DMS153 treated with DMSO at 0.1 percent for 48 hours (cell line): ENCODE results near the gene GRM7.

Source experiments
- DNase-seq: peaks from one replicate; lab custom pipeline; 2025; ENCODE audit not compliant: unreplicated experiment; lab: John Stamatoyannopoulos, UW

GRM7 gene

DNA sequence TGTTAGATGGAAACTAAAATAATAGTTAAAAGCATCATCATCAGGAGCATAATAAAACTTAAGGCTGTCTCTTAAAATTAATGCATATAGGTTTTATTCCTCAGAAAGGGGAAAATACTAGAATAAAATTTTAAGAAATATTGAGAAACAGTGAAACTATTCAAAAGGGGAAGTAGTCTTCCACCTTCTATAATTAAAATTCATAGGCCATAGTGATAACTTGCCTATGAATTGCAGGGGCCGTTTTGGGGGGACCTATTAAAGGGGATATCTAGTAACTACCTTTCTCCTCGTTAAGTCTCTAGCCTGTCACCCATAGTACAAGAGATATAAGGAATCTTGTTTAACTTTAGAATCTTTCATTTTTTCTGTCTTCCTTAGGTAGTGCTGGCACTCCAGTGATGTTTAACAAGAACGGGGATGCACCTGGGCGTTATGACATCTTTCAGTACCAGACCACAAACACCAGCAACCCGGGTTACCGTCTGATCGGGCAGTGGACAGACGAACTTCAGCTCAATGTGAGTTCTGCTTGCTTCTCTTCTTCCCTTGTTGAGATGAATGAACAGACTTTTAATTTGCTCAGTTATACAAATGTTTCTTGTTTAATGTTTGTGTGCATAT lies 600.4 kb downstream of the GRM7 start:
- no peak for DNase-seq

DNA sequence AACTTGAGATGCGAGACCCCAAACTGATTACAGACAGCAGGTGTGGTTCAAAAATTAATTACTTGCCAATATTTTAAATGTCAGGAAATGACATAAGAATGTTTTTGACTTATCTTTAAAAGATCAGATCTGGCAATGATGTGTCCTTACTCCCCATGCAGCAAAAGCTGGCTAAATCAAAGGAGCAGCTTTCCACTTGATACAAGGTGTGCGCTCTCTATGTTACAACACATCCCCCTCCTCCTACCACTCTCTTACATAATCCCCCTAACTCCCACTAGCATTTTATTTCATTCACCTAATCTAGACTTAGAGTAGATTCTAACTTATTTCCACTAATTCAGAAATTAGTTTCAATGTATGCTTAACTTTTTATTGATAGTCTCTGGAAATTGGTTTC lies 609.0 kb downstream of the GRM7 start:
- DNase-seq: no peak

DNA sequence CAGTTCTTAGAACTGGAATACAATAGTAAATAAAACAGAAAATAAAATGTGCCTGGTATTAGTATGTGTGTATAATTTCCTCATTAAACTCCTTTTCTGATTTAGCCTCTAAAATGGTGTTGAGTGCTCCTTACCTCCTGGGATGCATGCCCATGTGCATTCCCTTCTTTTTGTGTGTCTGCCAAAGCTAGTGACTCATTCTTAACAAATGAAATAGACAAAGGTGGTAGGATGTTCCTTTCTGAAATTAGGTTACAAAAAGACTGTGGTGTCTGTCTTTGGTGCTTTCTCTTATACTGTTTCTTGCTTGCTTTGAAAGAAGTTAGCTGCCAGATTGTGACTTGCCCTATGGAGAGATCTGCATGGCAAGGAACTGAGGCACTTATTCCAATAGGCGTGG lies 623.7 kb downstream of the GRM7 start:
- DNase-seq: no peak

DNA sequence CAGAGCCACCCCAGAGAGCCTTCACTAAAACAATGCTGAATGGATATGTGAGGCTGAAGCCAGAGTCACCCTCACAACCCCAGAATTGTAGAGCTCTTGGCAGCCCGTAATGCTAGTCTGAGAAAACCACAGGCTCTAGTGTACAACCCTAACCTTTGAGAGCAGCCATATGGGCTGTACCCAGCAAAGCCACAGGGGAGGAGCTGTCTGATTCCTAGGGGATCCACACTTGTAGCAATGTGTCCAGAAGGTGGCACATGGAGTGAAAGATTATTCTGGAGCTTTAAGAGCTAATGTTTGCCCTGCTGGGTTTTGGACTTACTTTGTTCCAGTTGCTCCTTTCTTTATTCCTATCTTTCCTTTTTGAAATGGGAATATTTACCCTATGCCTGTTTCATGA lies 626.8 kb downstream of the GRM7 start:
- DNase-seq: no peak

DNA sequence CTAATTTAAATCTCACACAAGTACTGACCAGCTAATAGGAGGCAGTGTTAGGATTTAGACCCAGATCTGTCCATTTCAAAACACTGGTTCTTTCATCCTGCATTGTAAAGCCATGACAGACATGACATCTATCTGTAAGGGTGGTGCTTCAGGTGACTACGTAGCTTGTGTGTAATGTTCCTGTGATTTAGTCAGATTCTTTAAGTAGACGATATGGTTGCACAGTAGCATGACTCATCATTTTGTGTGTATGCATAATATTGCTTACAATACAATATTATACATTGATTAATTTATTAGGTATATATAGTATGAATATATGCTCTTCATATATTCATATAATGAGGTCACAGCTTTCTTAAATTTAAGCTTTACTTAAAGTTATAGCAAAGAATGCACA lies 628.5 kb downstream of the GRM7 start:
- no peak for DNase-seq

DNA sequence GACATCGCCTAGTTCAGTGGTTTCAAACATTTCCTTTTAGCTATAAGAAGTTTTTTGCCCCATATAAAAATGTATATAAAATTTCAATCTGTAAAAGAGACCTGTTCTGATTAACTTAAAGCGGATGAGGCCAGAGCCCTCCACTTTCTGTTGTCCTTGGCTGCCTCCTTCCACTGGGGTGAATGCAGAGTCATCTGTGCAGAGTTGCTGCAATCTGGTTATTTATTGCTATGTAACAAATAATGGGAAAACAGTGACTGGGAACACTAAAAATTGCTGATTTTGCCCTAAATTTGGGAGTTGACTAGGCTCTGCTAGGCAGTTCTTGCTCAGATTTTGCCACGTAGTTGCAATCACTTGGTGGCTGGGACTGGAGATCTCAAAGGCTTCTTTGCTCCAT lies 637.8 kb downstream of the GRM7 start:
- DNase-seq: no peak

DNA sequence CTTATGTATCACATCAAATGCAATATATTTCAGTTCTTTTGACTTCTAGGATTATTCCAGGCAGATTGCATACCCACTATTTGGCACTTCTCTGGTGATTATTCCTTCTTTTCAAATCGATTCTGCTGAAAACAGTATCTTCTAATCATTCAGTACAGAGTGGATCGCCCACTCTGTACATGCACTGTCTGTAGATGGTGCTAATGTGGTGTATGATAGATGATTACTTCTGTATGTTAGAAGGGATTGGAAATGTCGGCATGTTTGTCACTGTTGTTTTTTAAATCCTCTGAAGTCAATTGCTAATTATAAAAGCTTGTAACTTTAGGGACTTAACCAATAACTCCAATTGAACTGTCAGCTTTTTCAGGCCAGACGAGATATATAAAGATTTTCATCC lies 642.5 kb downstream of the GRM7 start:
- no peak for DNase-seq

DNA sequence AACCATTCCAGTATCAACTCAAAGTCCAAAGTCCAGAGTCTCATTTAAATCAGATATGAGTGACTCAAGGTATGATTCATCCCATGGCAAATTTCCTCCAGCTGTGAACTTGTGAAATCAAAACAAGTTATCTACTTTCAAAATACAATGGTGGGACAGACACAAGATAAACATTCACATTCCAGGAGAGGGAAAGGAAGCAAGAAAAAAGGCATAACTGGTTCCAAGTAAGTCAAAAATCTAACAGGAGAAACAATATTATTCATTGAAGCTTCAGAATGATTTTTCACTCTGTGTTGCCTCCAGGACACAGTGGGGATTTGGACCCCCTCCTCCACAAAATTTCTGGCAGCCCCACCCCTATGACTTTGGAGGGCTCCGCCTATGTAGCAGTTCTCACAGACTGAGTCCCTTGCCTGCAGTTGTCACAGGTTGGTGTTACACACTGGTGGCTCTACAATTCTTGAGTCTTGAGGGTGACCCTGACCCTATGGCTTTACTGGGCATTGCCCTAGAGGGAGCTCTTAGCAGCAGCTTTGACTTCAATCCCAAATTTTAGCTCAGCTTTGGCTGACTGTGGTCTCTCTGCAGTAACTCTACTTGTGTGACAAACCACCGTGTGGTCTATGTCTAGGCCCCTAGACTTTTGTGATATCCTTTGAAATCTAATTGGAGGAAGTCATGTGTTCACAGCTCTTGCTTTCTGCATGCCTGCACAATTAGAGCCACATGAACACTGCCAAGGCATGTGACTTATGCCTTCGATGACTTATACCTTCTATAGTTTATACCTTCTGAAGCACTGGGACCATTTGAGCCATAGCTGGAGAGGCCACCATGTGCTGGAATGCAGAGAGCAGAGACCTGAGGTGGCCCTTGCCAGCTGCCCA lies 644.2 kb downstream of the GRM7 start:
- DNase-seq: no peak

DNA sequence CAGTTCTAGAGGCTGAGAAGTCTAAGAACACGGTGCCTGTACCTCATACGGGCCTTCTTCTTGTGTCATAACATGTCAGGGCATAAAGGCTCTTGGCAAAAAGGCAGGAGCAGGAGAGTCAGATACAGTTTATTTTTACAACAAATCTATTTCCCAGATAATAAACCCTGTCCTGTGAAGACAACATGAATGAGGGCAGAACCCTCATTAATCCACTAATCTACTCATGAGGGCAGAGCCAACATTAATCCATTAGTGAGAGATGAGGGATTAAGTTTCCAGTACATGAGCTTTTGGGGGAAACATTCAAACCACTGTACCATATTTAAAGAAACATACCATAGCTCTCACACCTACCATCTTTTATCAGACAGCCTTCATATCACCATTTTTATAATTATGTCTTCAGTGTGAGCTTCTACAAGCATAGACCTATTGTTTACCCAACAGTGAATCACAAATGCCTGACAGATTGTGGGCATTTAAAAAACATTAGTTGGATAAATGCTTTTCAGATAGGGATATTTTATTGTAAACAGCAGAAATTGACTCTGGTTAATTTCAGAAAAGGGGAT lies 645.8 kb downstream of the GRM7 start:
- DNase-seq: no peak

DNA sequence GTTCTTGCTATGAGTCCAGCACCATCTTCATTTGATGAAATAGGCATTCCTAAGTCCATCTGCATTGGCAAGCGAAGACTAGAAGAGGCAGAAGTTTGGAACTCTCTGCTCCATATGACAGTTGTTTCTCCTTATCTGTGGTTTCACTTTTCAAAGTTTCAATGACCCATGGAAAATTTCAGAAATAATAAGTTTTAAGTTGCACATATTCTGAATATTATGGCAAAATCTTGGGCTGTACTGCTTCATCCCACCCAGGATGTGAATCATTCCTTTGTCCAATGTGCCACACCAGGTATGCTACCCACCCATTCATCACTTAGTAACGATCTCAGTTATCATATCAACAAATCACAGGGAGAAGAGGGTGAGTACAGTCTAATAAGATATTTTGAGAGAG lies 647.9 kb downstream of the GRM7 start:
- DNase-seq: no peak

DNA sequence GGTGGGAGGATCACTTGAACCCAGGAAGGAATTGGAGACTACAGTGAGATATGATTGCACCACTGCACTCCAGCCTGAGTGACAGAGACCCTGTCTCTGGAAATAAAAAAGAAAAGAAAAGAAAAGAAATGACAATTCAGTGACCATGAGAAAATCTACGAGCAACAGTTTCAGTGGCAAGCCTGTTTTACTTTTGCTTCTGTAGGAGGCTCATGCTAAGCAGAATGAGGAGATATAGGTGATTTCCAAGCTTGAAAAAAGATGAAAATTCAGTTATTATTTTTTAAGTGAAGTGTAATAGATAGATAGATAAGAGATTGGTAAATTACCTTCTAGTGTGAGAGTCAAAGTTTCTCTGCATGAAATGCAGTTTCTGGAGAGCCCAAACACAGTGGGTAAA lies 651.1 kb downstream of the GRM7 start:
- DNase-seq: no peak

DNA sequence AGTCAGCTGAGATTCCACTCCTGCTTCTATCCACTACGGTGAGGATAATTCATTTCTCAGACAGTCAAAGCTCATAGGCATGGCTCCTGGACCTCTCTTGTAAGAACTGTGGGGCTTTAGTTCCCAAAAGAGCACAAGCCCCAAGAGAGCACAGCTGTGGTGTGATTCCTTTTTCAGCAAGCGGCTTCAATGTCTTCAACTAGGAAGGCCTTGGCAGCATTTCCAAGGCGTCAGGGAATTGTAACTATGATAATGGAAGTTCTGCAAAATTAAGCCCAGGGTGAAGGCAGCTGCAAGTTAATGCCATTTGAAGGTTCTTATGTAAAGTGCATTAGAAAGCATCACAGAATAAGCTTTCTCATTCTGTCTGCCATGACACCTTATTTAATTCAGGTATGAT lies 657.1 kb downstream of the GRM7 start:
- no peak for DNase-seq

DNA sequence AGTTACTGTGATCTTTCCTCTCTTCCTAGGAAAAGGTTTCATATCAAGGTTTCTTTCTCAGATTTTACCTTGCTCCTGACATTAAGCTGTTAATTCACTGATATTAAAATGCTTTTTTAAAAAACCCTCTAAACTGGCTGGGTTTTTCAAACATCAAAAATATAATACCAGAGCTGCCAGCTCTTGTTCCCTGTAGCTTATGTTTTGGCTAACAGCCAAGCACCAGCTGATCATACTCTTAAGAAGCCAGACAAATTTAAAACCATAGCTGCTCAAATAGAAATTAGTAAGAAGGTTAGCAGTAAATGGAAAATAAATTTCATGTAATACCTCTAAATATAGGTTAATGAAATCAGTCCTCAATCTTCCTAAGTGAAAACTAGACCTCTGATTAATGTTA lies 657.5 kb downstream of the GRM7 start:
- no peak for DNase-seq

DNA sequence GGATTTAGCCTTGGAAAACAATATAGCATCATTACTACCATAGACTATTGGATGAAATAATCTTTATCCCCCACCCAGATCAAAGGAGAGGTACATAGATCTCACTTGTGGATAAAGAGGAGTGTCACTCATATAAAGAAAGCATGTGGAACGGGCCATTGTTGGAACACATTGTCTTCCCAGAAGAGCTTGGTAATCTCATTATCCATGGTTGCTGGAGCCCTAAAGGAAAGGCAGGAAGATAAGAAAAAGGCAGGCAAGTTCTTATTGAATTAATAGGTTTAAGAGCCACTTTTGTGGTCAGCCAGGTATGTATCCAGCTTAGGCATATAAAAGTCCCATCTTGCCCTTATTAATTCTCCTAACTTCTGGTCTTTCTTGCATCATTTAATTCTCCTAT lies 659.1 kb downstream of the GRM7 start:
- no peak for DNase-seq

DNA sequence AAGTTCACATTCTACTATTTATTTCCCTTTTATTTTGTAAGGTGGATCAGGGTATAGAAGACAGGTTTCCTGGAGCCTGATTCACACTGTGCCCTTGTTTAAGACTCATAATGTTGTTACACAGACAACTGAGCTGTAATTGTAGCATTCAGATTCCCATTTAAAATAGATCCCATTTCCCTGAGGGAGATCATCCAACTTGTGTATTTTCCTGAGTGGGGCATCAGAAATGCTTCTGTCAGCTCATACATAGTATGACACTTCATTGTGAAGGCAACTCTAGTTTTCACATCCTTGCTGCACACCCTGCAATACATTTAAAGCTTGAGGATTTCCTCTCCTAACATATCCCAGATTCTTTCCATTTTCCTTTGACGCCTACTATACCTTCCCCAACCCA lies 659.7 kb downstream of the GRM7 start:
- DNase-seq: no peak

DNA sequence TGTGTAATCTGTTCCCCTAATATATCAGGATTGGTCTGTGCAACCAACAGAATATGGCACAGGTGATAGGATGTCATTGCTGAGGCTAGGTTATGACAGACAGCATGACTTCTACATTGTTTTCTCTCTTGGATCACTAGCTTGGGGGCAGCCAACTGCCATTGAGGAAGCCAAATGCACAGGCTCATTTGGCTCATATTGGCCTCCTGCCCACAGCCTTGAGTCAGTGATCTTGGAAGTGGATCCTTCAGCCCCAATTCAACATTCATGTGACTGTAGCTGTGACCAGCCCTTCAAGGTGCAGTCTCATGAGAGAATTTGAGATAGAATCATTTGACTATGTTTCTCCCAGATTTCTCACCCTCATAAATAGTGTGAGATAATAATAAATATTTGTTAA lies 675.6 kb downstream of the GRM7 start:
- DNase-seq: no peak

DNA sequence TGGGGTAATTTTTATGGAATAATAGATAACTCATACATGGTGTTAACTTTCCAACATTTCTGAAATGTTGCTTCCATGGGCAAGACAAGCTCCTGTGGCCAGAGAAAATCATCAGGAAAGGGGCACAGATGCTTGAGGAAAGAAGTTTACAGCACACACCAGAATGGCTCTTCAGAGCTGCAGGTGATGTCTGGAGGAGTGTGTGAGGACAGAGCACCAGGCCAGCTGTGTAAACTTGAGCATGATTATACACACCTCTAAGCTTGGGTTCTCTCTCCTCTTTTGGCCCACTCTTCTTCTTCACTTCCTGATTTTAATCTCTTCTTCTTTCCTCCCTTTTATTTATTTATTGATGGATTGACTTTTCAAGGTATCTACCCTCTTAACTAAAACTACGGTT lies 676.0 kb downstream of the GRM7 start:
- DNase-seq: no peak

DNA sequence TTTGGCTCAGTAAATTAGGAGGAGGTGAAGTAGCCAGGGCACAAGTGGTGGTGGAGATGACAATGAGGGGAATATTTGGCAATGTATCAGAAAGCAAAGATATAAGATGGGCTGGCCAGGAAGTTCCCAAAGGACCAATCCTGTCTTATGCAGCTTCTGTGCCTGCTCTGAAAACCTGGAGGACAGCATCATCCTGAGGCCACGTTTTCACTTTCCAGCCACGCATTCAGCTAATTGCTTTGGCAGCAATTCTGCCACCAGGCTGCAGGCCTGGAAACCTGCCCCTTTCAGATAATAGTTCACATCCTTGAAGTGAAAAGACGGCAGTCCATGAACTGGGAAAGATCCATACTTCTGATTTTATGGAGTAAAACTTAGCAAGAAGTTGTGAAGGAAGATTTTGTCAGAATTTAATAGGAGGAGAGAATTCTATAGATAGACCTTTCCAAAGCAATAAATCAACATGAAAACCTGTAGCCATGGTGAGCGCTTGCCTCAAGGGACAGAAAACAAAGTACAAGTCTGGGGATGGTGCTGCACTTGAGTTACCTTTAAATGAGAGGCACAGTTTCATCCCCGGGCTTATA lies 682.5 kb downstream of the GRM7 start:
- DNase-seq: peak; percentile 5

DNA sequence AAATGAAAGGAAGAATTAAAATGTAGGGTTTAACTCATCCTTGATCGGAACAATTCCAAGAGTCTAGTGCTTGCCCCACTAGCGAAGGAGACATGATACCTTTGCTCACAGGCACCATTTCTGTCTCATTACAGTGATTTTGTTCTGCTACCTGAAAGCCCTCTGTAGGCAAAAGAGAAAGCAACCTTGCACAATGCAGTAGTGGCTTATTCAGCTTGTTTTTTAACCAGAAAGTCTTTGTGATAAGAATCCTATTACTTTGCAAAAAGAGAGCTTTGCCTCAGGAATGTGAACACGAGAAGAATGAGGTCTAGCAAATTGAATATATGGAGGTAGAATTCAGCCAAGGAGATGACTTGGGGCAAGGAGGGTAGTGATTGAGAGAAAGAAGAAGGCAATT lies 684.4 kb downstream of the GRM7 start:
- DNase-seq: no peak

DNA sequence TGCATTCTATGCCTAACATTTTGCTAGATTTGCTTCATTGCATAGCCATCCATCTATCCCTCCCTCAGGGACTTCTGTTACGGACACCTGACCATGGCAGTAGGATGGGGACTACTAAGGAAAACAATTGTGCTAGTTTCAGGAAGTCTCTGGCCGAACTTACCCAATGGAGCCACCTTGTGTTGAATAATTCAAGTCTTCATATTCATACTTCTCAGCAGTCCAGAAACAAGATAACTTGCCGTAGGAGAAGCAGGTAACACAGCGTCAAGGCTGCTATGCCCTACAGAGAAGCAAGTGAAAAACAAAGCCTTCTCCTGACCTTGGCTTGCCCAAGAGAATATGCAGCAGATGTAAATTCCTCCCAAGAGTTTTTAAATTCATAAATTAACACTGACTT lies 685.3 kb downstream of the GRM7 start:
- no peak for DNase-seq

DNA sequence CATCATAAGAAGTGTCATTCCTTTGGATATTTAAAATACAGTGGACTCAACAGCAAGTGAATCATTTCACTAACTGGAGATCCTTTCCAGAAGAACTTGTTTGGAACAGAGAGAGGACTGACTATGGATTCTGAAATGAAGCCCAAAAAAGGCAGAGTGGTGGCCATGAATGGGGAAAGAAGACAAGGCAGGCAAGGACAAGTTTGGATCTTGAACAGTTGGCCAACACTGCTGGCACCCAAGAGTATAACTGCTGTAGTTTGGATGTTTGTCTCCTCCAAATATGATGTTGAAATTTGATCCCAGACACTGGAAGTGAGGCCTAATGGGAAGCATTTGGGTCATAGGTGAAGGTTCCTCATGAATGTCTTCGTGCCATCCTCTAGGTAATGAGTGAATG lies 686.9 kb downstream of the GRM7 start:
- DNase-seq: no peak

DNA sequence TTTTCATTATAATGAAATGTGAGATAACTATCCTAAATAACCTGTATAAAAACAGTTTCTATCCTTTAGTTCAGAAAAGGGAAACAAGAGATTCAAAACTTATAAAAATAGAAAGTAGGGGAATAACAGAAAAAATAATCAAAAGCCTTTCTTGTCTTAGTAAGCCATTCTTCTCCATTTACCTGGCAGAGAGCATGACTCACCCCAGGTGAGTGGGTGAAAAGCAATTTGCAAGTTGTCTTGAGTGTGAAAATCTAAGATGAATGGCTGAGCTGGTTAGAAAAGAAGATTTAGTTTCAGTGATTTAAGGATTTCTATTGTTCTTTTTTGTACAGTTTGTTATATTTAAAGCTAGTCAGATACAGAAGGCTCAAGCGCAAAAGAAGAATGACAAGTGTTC lies 702.0 kb downstream of the GRM7 start:
- DNase-seq: no peak
